Activated CD4-positive, alpha-beta T cell treated with anti-CD3 and anti-CD28 coated beads, Interleukin-2, amount 10 ng/mL, durations not matched to agents 7 days and 5 days (primary cell): ENCODE results near the gene NEFH. TPM values are rescaled to one million over a fixed set of nuclear protein-coding genes. Genes with fewer than 3 reads are reported as not detected.

Source experiments
- CTCF ChIA-PET: fragments of 350-600 bp; sonication (Branson Sonifier 250); formaldehyde crosslinking; loops from one replicate; lab custom pipeline; 2021; ENCODE audit warnings: antibody characterized with exemption; lab: Charles Lee
- POLR2A ChIA-PET: fragments of 350-600 bp; sonication (Branson Sonifier 250); formaldehyde crosslinking; loops from one replicate; lab custom pipeline; 2021; ENCODE audit warnings: antibody characterized with exemption; lab: Charles Lee
- DNase-seq: peaks from one replicate; pipeline ENCODE4 v3.0.0-alpha.2; 2020
- H3K27ac Mint-ChIP-seq: one replicate; pipeline ENCODE4 v1.8.0; 2021; ENCODE audit warnings: mild to moderate bottlenecking, moderate library complexity, mixed read lengths
- H3K27me3 Mint-ChIP-seq: one replicate; pipeline ENCODE4 v1.8.0; 2021; ENCODE audit warnings: mixed read lengths
- H3K36me3 Mint-ChIP-seq: one replicate; pipeline ENCODE4 v1.8.0; 2021; ENCODE audit warnings: low read depth, mixed read lengths
- H3K4me1 Mint-ChIP-seq: one replicate; pipeline ENCODE4 v1.8.0; 2021; ENCODE audit warnings: mixed read lengths
- H3K4me3 Mint-ChIP-seq: one replicate; pipeline ENCODE4 v1.8.0; 2021; ENCODE audit warnings: mild to moderate bottlenecking, moderate library complexity, mixed read lengths
- H3K9me3 Mint-ChIP-seq: one replicate; pipeline ENCODE4 v1.8.0; 2021; ENCODE audit warnings: mixed read lengths
- total RNA-seq, 2 experiments: library from RNA; stranded (reverse); gene quantifications; one replicate each; pipeline ENCODE4 v1.2.3, GENCODE V29; 2021

NEFH gene
- total RNA-seq, 2 experiments from 2014 or later: 0.87 to 0.89 TPM

- POLR2A ChIA-PET: interaction anchor here (0.6 kb wide), 1 partner anchor 21 kb away, joined by 3 read pairs; no protein-coding TSS in a partner anchor
- Mint-ChIP-seq H3K4me3 (no peak overlapping the region), H3K27me3 (peaks cover 7% of the 10 kb centered on the region)
These were observed 32.1 kb upstream of the NEFH start for GRCh38 chr22:29447906-29448305.

GRCh38 chr22:29449296-29449875, 30.6 kb upstream of the NEFH start:
- Mint-ChIP-seq H3K4me1 (no peaks in the 10 kb centered on the region), H3K27ac (no peak overlapping the region), H3K9me3 (no peaks in the 10 kb centered on the region), H3K27me3 (no peaks in the 10 kb centered on the region), H3K4me3 (no peak overlapping the region), H3K36me3 (no peaks in the 10 kb centered on the region)
- ChIA-PET POLR2A (no interaction called here), CTCF (interaction anchor here (0.6 kb wide), 1 partner anchor 18 kb away, joined by 4 read pairs; no protein-coding TSS in a partner anchor)
- no peak for DNase-seq

More at GRCh38 chr22:29447906-29448305, 32.1 kb upstream of the NEFH start:
- no peaks in the 10 kb centered on the region for H3K4me1 Mint-ChIP-seq
- no peaks in the 10 kb centered on the region for H3K36me3 Mint-ChIP-seq
- no peak overlapping the region for H3K27ac Mint-ChIP-seq
- CTCF ChIA-PET: no interaction called here
- DNase-seq: no peak
- no peaks in the 10 kb centered on the region for H3K9me3 Mint-ChIP-seq

GRCh38 chr22:29450222-29450621, 29.8 kb upstream of the NEFH start:
- Mint-ChIP-seq H3K36me3 (no peaks in the 10 kb centered on the region), H3K27ac (no peak overlapping the region), H3K9me3 (no peaks in the 10 kb centered on the region), H3K4me3 (no peak overlapping the region), H3K27me3 (no peaks in the 10 kb centered on the region), H3K4me1 (no peaks in the 10 kb centered on the region)
- ChIA-PET POLR2A (no interaction called here), CTCF (no interaction called here)
- DNase-seq: no peak

DNA sequence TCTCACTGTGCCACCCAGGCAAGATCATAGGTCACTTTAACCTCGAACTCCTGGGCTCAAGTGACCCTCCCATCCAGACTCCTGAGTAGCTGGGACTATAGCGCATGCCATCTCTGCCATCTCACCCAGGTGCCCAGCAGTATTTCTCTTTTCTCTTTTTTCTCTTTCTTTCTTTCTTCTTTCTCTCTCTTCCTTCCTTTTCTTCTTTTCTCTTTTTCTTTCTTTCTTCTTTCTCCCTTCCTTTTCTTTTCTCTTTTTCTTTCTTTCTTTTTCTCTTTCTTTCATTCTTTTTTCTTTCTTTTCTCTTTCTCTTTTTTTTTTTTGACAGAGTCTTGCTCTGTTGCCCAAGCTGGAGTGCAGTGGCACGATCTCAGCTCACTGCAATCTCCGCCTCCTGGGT, 28.2 kb upstream of the NEFH start:
- Mint-ChIP-seq H3K27me3 (no peaks in the 10 kb centered on the region), H3K4me1 (no peaks in the 10 kb centered on the region), H3K27ac (no peak overlapping the region), H3K9me3 (no peaks in the 10 kb centered on the region), H3K4me3 (no peak overlapping the region), H3K36me3 (no peaks in the 10 kb centered on the region)
- no peak for DNase-seq
- ChIA-PET CTCF (no interaction called here), POLR2A (no interaction called here)

DNA sequence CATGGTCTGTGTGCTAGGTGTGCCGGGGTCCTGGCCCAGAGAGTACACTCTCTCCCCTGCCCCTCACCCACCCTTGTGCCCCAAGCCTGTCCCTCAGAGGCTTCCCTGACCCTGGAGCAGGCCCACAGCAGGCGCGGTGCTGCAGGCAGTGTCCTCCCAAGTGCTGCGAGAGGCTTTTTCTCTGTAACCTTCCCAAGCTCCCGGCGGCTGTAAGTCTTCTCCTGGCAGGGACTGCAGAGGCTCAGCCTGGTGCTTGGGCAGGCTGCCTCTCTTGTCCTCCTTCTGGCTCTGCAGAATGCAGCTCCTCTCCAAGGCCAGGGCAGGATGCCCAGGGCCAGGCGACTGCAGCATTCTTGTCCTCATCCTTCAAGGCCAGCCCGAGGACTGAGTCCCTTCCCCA, 25.7 kb upstream of the NEFH start:
- Mint-ChIP-seq H3K9me3 (no peaks in the 10 kb centered on the region), H3K36me3 (no peaks in the 10 kb centered on the region), H3K27ac (no peak overlapping the region), H3K27me3 (no peaks in the 10 kb centered on the region), H3K4me1 (no peaks in the 10 kb centered on the region), H3K4me3 (no peak overlapping the region)
- CTCF ChIA-PET: no interaction called here
- DNase-seq: no peak
- POLR2A ChIA-PET: no interaction called here

GRCh38 chr22:29456211-29456671, 23.8 kb upstream of the NEFH start:
- Mint-ChIP-seq H3K9me3 (no peaks in the 10 kb centered on the region), H3K27ac (no peak overlapping the region), H3K36me3 (no peaks in the 10 kb centered on the region), H3K4me1 (no peaks in the 10 kb centered on the region), H3K27me3 (no peaks in the 10 kb centered on the region), H3K4me3 (no peak overlapping the region)
- CTCF ChIA-PET: no interaction called here
- no peak for DNase-seq
- POLR2A ChIA-PET: no interaction called here

DNA sequence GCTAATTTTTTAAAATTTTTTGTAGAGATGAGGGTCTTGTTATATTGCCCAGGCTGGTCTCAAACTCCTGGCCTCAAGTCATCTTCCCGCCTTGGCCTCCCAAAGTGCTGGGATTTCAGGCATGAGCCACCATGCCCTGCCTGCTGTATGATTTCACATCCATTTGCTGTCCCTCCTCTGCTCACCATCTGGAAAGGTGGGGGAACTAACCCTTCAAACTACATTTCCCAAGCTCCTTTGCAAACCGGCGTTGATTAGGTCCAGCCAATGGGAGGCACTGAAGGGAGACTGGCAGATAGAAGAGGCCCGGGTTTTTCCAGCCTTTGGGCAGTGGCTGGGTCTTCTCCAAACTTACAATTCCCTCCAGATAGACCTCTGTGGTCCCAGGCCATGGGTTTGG, 22.3 kb upstream of the NEFH start:
- Mint-ChIP-seq H3K27me3 (no peaks in the 10 kb centered on the region), H3K4me3 (no peak overlapping the region), H3K9me3 (no peaks in the 10 kb centered on the region), H3K27ac (no peak overlapping the region), H3K36me3 (no peaks in the 10 kb centered on the region), H3K4me1 (no peaks in the 10 kb centered on the region)
- ChIA-PET CTCF (no interaction called here), POLR2A (no interaction called here)
- peak; percentile 21 for DNase-seq

DNA sequence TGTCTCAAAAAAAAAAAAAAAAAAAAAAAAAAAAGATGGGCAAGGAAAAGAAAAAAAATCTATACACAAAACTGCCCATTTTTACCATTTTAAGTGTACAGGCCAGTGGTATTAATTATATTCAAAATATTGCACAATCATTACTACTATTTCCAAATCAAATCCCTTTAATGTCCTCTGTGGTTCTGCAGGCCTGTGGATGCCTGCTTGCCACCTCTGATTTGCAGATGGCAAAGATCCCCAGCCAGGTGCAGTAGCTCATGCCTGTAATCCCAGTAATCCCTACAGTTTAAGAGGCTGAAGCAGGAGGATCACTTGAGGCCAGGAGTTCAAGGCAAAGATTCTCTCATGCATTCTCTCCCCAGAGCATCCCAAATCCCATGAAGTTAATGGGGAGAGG, 21.5 kb upstream of the NEFH start:
- Mint-ChIP-seq H3K9me3 (no peaks in the 10 kb centered on the region), H3K4me1 (no peaks in the 10 kb centered on the region), H3K27me3 (no peaks in the 10 kb centered on the region)

GRCh38 chr22:29459773-29460172, 20.2 kb upstream of the NEFH start:
- DNase-seq: no peak
- ChIA-PET CTCF (no interaction called here), POLR2A (no interaction called here)
- no peak overlapping the region for H3K27ac Mint-ChIP-seq
- H3K9me3 Mint-ChIP-seq: no peaks in the 10 kb centered on the region
- no peaks in the 10 kb centered on the region for H3K4me1 Mint-ChIP-seq
- no peaks in the 10 kb centered on the region for H3K36me3 Mint-ChIP-seq
- no peaks in the 10 kb centered on the region for H3K27me3 Mint-ChIP-seq
- no peak overlapping the region for H3K4me3 Mint-ChIP-seq

More for the DNA sequence above, 21.5 kb upstream of the NEFH start:
- ChIA-PET POLR2A (no interaction called here), CTCF (interaction anchor here (0.6 kb wide), 1 partner anchor 39 kb away, joined by 3 read pairs; no protein-coding TSS in a partner anchor)
- Mint-ChIP-seq H3K4me3 (no peak overlapping the region), H3K36me3 (no peaks in the 10 kb centered on the region), H3K27ac (no peak overlapping the region)
- DNase-seq: no peak

DNA sequence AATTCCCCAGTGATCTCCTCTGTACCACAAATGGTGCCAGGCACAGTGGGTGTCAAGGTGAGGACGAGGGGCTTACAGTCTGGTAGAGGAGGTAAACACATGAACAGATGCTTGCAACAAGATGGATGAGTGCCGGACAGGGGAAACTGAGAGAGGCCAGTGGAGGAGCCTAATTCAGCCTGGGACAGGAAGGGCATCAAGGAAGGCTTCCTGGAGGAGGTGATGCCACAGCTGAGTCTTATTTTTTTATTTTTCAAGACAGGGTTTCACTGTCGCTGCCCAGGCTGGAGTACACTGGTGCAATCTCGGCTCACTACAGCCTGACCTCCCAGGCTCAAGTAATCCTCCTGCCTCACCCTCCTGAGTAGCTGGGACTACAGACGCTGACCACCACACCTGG, 18.8 kb upstream of the NEFH start:
- Mint-ChIP-seq H3K36me3 (no peaks in the 10 kb centered on the region), H3K4me3 (no peak overlapping the region), H3K9me3 (no peaks in the 10 kb centered on the region), H3K4me1 (no peaks in the 10 kb centered on the region), H3K27ac (no peak overlapping the region), H3K27me3 (no peaks in the 10 kb centered on the region)
- no peak for DNase-seq
- CTCF ChIA-PET: interaction anchor here (0.7 kb wide), 1 partner anchor 241 kb away, joined by 3 read pairs; no protein-coding TSS in a partner anchor
- POLR2A ChIA-PET: no interaction called here

- DNase-seq: no peak
- H3K27ac Mint-ChIP-seq: no peak overlapping the region
- ChIA-PET POLR2A (no interaction called here), CTCF (no interaction called here)
- no peaks in the 10 kb centered on the region for H3K36me3 Mint-ChIP-seq
- no peaks in the 10 kb centered on the region for H3K4me1 Mint-ChIP-seq
- H3K9me3 Mint-ChIP-seq: no peaks in the 10 kb centered on the region
- no peak overlapping the region for H3K4me3 Mint-ChIP-seq
- no peaks in the 10 kb centered on the region for H3K27me3 Mint-ChIP-seq
These were observed 16.4 kb upstream of the NEFH start for GRCh38 chr22:29463629-29464028.

DNA sequence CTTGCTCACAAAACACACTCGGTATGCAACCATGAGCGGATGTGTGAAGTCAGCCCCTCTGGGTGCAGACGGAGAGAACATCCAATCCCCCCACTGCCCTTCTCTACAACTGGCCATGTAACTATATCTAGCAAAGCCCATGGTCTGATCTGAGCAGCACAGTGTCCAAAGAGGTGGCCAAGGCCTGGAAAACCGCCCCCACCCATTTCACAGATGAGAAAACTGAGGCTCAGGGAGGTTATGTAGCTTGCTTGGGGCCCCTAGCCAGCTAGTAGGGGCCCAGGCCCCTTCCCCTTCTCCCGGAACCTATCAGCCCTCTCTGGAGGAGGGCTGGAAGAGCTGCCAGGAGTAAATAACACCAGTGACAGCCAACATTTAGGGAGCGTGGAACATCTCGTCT, 15.4 kb upstream of the NEFH start:
- Mint-ChIP-seq H3K27ac (no peak overlapping the region), H3K36me3 (no peaks in the 10 kb centered on the region), H3K27me3 (peaks cover 7% of the 10 kb centered on the region), H3K4me3 (no peak overlapping the region), H3K4me1 (no peaks in the 10 kb centered on the region), H3K9me3 (no peaks in the 10 kb centered on the region)
- no peak for DNase-seq
- CTCF ChIA-PET: interaction anchor here (1.2 kb wide), 1 partner anchor 443 kb away, joined by 4 read pairs; no protein-coding TSS in a partner anchor
- POLR2A ChIA-PET: no interaction called here

DNA sequence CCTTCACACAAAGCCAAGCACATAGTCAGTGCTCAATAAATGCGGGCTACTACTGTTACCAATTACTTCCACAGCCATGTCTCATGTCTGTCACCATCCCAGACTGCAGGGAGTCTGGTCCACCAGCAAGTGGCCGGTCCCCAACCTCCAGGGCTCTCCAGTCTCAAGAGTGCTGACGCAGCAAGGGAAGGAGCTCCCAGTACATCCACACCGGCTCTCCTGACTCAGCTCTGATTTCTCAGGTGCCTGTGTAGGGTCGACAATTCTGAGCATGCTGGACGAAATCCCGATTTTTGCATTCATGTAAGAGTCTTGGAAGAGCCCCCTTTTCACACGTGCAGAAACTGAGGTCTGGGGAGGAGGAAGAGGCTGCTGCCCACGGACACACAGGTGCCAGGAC, 10.3 kb upstream of the NEFH start:
- peaks cover 16% of the 10 kb centered on the region for H3K27me3 Mint-ChIP-seq
- ChIA-PET POLR2A (interaction anchor here (0.7 kb wide), 1 partner anchor 22 kb away, joined by 3 read pairs; no protein-coding TSS in a partner anchor), CTCF (interaction anchor here (0.5 to 1.2 kb wide), 2 partner anchors 11 to 202 kb away, joined by 3 to 4 read pairs; no protein-coding TSS in a partner anchor)
- no peaks in the 10 kb centered on the region for H3K9me3 Mint-ChIP-seq
- H3K36me3 Mint-ChIP-seq: no peaks in the 10 kb centered on the region
- H3K4me3 Mint-ChIP-seq: peak overlapping the region; percentile 67
- peaks cover 10% of the 10 kb centered on the region for H3K4me1 Mint-ChIP-seq
- H3K27ac Mint-ChIP-seq: no peak overlapping the region
- DNase-seq: no peak
